D721Med (cell line): ENCODE measurements around the gene NSD2.
A peak's percentile ranks its signal among the peaks of the same experiment; 100 is the strongest.

Source experiments
- DNase-seq: peaks from one replicate; pipeline ENCODE4 v3.0.0; 2011; ENCODE audit warnings: low spot score; ENCODE audit not compliant: insufficient read length
- FAIRE-seq: peaks from 2 replicates; lab custom pipeline; 2011; peaks lifted over from hg19 to GRCh38; lab: Jason Lieb, UNC
- TF ChIP-seq, protein P1 (sequence below): IDR thresholded peaks from 2 replicates; pipeline ENCODE4 v1.5.1; 2012; ENCODE audit warnings: mild to moderate bottlenecking, control low read depth; ENCODE audit not compliant: insufficient read depth; ENCODE audit errors: missing control alignments

The NSD2 gene

DNA sequence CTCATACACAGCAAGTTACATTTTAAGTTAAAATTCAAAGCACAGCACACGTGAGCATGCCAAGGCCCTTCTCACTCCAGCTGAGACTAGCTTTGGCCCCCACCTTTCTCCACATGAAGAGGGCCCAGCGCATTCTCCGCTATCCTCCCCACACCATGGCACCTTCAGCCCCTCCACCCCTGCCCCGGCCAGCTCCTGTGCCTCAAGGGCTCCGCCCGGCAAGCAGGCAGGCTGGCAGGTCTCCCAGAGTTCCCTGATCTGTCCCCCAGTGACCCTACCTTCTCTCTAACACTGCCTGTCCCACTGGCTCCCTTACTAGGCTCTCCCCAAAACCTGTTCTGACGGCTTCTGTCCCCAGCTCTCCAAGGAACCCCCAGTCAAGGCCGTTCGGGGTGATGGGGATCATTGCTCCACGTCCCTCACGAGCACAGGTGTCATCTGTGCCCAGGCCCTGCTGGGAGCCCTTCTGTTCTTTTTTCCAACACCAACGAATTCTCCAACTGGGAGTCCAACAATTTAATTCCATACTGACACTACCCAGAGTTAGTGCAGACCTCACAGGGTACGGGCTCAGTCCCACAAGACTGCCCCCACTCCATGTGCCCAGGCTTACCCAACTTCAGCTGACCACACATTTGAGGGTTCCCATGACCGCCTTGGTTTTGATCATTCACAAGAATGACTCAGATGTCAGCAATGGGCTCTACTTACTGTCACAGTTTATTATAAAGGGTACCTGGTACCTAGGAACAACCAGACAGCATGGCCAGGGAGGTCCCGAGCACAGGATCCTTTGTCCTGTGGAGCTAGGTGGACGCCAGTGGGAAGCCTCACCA, 19.4 kb upstream of the NSD2 start:
- FAIRE-seq, result no peak

DNA sequence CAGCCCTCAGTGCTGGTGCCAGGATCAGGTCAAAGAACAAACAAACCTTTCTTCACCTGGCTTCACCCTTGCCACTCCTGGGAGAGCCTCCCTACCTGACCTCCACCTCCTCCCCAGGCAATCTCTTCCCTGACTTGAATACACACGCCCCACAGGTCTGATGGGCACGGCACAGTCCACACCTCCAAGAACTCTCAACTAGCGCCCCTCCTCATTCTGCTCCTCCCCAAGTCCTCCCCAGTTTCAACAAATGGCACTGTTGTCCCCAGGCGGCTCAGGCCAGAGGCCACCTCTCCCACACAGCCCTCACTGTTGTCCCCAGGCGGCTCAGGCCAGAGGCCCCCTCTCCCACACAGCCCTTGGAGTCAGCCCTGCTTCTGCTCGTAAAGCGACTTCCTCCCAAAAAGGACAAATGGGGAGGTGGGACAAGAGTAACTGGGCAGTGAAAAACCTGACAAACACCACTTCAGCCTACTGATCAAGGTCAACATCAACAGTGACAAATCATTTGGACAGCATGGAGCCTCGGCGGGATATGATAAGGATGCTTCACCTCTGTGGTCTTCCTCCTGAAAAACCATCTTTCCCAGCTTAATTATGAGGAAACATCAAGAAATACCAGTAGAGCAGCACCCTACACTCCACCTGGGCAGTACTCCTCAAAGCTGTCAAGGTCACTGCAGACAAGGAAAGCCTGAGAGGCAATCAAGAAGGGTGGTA, 18.1 kb upstream of the NSD2 start:
- DNase-seq (no peak), FAIRE-seq (no peak)
- TF ChIP-seq, protein P1, sequence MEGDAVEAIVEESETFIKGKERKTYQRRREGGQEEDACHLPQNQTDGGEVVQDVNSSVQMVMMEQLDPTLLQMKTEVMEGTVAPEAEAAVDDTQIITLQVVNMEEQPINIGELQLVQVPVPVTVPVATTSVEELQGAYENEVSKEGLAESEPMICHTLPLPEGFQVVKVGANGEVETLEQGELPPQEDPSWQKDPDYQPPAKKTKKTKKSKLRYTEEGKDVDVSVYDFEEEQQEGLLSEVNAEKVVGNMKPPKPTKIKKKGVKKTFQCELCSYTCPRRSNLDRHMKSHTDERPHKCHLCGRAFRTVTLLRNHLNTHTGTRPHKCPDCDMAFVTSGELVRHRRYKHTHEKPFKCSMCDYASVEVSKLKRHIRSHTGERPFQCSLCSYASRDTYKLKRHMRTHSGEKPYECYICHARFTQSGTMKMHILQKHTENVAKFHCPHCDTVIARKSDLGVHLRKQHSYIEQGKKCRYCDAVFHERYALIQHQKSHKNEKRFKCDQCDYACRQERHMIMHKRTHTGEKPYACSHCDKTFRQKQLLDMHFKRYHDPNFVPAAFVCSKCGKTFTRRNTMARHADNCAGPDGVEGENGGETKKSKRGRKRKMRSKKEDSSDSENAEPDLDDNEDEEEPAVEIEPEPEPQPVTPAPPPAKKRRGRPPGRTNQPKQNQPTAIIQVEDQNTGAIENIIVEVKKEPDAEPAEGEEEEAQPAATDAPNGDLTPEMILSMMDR, result no peak

More for the DNA sequence above, 19.4 kb upstream of the NSD2 start:
- DNase-seq, result no peak
- TF ChIP-seq, protein P1, result no peak

DNA sequence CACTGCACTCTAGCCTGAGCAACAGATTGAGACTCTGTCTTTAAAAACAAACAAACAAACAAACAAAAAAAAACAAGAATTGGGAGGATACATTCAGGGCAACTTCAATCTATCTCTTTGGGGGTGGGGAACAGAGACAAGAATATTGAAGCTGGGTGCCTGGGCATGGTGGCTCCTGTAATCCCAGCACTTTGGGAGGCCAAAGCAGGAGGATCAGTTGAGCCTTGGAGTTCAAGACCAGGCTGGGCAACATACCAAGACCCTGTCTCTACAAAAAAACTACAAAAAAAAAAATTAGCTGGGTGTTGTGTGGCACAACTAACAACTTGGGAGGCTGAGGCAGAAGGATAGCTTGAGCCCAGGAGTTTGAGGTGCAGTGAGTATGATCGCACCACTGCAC, 16.4 kb upstream of the NSD2 start:
- DNase-seq (no peak), FAIRE-seq (no peak)
- TF ChIP-seq, protein P1, result no peak

DNA sequence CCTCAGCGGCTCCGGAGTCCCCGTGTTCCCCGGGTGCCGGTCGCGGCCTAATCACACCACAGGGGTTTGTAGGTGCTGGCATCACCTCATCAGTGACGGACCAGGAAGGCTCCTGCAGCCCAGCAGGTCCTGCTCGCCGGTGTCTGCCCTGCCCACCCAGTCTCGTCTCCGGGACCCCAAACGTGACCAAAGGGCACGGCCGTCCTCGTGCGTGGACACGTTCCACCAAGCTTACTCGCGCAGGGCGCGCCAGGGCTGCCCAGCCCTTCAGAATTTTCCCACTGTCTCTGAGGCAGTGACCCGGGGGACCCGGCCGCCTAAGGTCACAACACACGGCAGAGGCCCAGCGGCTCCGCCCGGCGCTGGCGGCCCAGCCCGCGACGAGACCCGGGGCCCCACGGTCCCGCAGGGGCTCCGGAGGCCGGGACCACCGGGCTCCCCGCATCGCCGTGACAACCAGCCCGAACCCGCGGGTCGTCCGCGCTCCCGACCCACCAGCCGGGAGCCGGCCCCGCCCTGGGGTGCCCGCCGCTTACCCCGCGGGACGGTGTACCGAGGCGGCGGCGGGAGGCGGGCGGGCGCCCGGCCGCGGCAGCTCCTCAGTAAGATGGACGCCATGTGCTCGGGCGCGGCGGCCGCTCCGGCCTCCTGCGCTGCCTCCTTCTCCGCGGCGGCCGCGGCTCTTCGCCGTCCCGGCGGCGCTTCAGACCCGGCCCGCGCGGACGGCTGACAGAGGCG, 15.7 kb upstream of the NSD2 start:
- TF ChIP-seq, protein P1, result no peak
- FAIRE-seq (no peak), DNase-seq (no peak)

DNA sequence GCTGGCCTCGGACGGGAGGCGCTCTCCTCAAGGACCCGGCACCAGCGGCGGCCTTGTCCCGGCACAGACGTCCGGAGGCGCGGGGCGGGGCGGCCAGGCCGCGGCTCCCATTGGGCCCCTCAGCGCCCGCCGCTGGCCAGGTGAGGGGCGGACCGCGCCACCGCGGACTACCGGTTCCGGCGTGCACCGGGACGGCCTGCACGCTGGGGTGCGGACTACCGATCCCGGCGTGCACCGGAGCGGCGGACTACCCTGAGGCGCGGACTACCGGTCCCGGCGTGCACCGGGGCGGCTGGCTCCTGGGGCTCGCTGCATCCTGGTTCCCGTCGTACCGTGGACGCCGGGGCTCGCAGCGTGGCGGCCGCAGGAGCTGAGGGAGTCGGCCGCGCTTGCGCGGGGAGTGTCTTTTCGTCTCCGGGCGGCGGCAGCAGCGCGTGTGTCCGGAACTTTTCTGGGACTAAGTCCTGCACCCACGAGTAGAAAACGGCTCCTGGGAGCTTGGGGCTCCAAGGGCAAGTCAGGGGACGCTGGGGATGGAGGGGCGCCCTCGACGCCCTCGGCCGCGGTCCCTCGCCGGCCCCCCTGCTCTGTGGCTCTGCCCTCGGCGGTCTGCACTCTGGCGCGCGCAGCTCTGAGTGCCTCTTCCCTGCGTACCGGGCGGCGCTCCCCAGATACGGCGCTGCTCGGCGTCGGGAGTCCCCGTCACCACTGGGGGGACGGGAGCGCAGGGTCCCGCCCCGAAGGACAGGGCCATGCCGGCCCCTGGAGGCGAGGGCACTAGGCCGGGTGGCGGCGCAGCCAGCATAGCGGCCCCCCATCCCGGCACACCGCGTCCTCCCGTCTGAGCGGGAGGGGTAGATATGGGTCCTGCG, 14.9 kb upstream of the NSD2 start, which contains the start of gene LETM1:
TSS of gene LETM1 (minus strand) at position 86 of the 872 bp plus-strand sequence. CDS start 206 bp downstream, outside the sequence.
- no peak for FAIRE-seq
- TF ChIP-seq, protein P1, result no peak
- DNase-seq, result peak; percentile 93
